H1 (cell line): Measurements from ENCODE around the gene VASP. TPM values are rescaled to one million over a fixed set of nuclear protein-coding genes. Genes with fewer than 3 reads are reported as not detected.

Source experiments
- BRCA1 ChIP-seq: IDR thresholded peaks from 2 replicates; pipeline ENCODE4 v1.6.1; 2012; ENCODE audit warnings: low read depth, low read length, improper control_type of control experiment
- E2F6 ChIP-seq: IDR thresholded peaks from 2 replicates; pipeline ENCODE4 v1.6.1; 2012; ENCODE audit warnings: inconsistent platforms
- EZH2 ChIP-seq: fragments of 200-600 bp; sonication (generic); IDR thresholded peaks from 2 replicates; pipeline ENCODE4 v1.7.1; 2012; ENCODE audit warnings: low read depth, mild to moderate bottlenecking, moderate library complexity, low read length, inconsistent platforms; ENCODE audit not compliant: severe bottlenecking
- JUND ChIP-seq: IDR thresholded peaks from 2 replicates; pipeline ENCODE4 v1.6.1; 2011; ENCODE audit warnings: mild to moderate bottlenecking, improper control_type of control experiment, low read length
- MAX ChIP-seq: IDR thresholded peaks from 2 replicates; pipeline ENCODE4 v1.6.1; 2012; ENCODE audit warnings: inconsistent platforms
- polyA plus RNA-seq, 7 experiments: library from polyadenylated mRNA; depleted of rRNA in 3 of 7; stranded (reverse) in 5 of 7; unstranded in 2 of 7; fragments of >200 nt in 5 of 7; fragments of 200-250 nt in 2 of 7; gene quantifications; 1 replicate in 5 of 7; 2 replicates in 1 of 7; 4 replicates in 1 of 7; pipeline versions ENCODE4 v1.2.1 to v1.2.3, GENCODE V29; 2011 to 2013; ENCODE audit warnings: missing spikeins in 2 of 7, mixed read lengths in 2 of 7
- total RNA-seq: library from RNA; stranded (reverse); fragmentation: NEBNext Ultra II Directional; extraction: Animal tissue kit (Norgen Biotek cat#: 25700); gene quantifications from 2 replicates; pipeline ENCODE4 v1.2.1, GENCODE V29; 2021

Gene VASP
- total and polyA plus RNA-seq, 2 of the 8 experiments (the other 6 are each of a cell fraction or from before 2014, with no cell fraction given), result 89.7 to 135 TPM

- no peak for TF ChIP-seq E2F6
- TF ChIP-seq EZH2, result no peak
- TF ChIP-seq BRCA1, result no peak
- no peak for TF ChIP-seq JUND
- TF ChIP-seq MAX, result no peak
- TF ChIP-seq, all 59 proteins: peak for 0
Measured at GRCh38 chr19:45531349-45531748, 24.1 kb downstream of the VASP start (continued).
